ENCODE measurements around the gene MAML2. TPM values are rescaled to one million over a fixed set of nuclear protein-coding genes. Genes with fewer than 3 reads are reported as not detected.

Gene MAML2
- total RNA-seq, 4 donors from 2014 or later: 4.7 to 21.7 (median 7.3) TPM

DNA sequence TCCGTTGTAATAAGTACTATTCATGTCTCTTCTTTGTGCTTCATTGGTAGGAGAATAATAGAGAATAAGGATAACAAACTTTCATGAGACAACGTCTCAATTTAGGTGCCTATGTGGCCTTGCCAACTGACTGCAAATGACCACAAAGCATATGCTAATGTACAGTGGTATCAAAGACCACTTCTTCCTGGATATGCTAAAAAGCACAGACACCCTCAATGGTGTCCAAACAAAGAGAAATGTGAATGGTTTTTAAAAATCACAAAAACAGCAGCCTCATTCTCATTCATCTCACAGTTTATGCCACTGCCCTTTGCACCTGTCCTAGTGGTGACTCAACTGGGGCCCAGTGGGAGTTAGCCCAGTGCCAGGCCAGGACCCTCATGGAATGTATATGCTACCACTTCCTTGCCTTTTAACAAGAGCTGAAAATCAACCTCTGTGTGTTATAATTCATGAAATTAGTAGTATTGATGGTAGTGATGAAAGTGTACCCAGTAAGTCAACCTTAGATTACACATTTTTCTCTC is 353.9 kb downstream of the MAML2 start:
- 79 to 98% methylated on average over 2 of the region's 2 CpGs for WGBS, 2 donors
- intact Hi-C loops (cut with DNase I): no loop called here
- no peak for TF ChIP-seq POLR2A (IDR thresholded peaks at IDR 0.05)
- TF ChIP-seq, protein P1, sequence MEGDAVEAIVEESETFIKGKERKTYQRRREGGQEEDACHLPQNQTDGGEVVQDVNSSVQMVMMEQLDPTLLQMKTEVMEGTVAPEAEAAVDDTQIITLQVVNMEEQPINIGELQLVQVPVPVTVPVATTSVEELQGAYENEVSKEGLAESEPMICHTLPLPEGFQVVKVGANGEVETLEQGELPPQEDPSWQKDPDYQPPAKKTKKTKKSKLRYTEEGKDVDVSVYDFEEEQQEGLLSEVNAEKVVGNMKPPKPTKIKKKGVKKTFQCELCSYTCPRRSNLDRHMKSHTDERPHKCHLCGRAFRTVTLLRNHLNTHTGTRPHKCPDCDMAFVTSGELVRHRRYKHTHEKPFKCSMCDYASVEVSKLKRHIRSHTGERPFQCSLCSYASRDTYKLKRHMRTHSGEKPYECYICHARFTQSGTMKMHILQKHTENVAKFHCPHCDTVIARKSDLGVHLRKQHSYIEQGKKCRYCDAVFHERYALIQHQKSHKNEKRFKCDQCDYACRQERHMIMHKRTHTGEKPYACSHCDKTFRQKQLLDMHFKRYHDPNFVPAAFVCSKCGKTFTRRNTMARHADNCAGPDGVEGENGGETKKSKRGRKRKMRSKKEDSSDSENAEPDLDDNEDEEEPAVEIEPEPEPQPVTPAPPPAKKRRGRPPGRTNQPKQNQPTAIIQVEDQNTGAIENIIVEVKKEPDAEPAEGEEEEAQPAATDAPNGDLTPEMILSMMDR (IDR thresholded peaks at IDR 0.05): no peak
- Histone ChIP-seq H3K27me3 (no peaks in the 10 kb centered on the region), H3K27ac (no peak overlapping the region), H3K4me1 (peaks cover 0 to 11% (median 0%) of the 10 kb centered on the region in 3 donors), H3K4me3 (no peak overlapping the region), H3K9me3 (no peaks in the 10 kb centered on the region), H3K36me3 (peaks cover 0 to 37% (median 0%) of the 10 kb centered on the region in 3 donors)
- no peak for DNase-seq

DNA sequence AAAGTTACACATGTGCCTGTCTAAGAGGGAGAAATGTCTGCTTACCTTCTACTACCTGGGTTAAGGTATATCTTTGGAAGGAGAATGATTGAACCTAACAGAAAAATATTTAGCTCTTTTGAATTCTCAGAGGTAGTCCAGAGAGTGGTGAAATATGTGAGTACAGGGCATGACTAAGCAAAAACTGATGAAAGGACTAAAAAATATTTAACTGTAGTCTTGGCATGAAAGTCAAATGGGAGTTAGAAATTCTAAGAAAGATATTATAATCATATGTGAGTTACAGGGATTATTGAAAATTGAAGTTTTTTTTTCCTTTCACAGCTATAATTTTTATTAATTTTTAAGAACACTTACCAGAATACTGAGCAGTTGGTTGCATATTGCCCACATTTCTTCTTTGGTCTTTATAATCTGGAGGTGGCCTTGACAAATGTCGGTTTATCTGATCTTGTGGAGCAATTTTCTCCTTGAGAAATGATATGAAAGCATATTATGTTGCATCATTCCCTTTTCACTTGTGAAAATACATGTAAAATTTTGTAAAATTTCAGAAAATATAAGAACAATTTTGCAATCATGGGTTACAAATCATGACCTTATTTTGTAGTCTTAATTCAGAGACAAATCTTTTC is 357.7 kb downstream of the MAML2 start:
- intact Hi-C loops (cut with DNase I): no loop called here

DNA sequence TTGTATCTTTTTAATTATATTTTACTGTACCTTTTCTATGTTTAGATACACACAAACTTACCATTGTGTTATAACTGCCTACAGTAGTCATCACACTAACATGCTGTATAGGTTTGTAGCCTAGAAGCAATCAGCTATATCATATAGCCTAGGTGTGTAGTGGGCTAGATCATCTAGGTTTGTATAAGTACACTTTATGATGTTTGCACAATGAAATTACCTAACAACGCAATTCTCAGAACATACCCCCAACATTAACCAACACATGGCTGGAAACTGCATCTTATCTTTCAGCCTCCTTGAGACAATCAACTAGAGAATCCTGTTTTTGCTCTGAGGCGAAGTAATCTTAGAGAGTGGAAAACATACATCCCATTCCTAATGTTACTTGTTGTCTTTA is 358.9 kb downstream of the MAML2 start:
- WGBS, 2 donors: 77 to 93% methylated on average over 2 of the region's 2 CpGs

More for the DNA sequence above, 357.7 kb downstream of the MAML2 start:
- Histone ChIP-seq H3K4me3 (no peak overlapping the region), H3K27ac (no peak overlapping the region), H3K27me3 (no peaks in the 10 kb centered on the region), H3K36me3 (peaks cover 0 to 63% (median 0%) of the 10 kb centered on the region in 3 donors), H3K4me1 (no peaks in the 10 kb centered on the region), H3K9me3 (no peaks in the 10 kb centered on the region)
- TF ChIP-seq POLR2A (IDR thresholded peaks at IDR 0.05): no peak
- TF ChIP-seq, protein P1 (IDR thresholded peaks at IDR 0.05): no peak
- 85 to 94% methylated on average over 1 of the region's 1 CpG for WGBS, 2 donors
- DNase-seq: no peak

DNA sequence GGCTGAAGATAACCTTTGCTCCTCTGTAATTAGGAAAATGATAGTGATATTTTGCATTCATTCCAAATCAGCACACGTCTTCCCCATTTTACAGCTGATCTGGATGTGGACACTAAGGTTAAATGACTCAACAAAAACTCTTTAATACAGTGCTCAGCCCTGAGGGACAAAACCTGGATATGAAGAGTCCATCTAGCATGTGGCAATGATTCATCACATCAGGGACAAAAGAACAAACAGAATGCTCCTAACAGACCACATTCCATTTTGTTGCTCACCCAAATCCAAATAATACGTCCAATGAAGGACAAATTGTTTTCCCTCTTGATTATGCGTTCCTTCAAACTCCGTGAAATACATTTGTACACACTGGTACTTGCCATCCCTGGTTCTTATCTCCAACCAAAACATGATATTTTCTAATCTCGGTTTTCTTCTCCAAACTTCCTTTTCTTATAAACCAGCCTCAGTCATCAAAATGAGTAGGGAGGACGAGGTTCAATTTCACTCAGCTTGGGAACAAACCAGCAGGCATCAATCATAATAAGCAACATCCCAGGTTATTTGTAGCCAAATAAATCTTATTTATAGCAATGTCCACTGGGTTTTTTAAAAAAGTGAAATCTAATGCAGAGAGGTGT is 365.3 kb downstream of the MAML2 start:
- Histone ChIP-seq H3K27ac (no peak overlapping the region), H3K9me3 (no peaks in the 10 kb centered on the region), H3K36me3 (peaks cover 0 to 44% (median 0%) of the 10 kb centered on the region in 3 donors), H3K27me3 (no peaks in the 10 kb centered on the region), H3K4me3 (no peak overlapping the region), H3K4me1 (no peaks in the 10 kb centered on the region)
- TF ChIP-seq, protein P1 (IDR thresholded peaks at IDR 0.05): no peak
- TF ChIP-seq POLR2A (IDR thresholded peaks at IDR 0.05): no peak
- WGBS, 2 donors: 74 to 75% methylated on average over 6 of the region's 6 CpGs
- no peak for DNase-seq
- intact Hi-C loops (cut with DNase I): no loop called here

More for the DNA sequence above, 358.9 kb downstream of the MAML2 start:
- intact Hi-C loops (cut with DNase I): no loop called here
- no peak overlapping the region for H3K27ac ChIP-seq
- no peaks in the 10 kb centered on the region for H3K9me3 ChIP-seq
- TF ChIP-seq, protein P1 (IDR thresholded peaks at IDR 0.05): no peak
- no peak for TF ChIP-seq POLR2A (IDR thresholded peaks at IDR 0.05)
- peaks cover 0 to 65% (median 0%) of the 10 kb centered on the region in 3 donors for H3K36me3 ChIP-seq
- no peaks in the 10 kb centered on the region for H3K4me1 ChIP-seq
- DNase-seq: no peak
- H3K4me3 ChIP-seq: no peak overlapping the region
- H3K27me3 ChIP-seq: no peaks in the 10 kb centered on the region

DNA sequence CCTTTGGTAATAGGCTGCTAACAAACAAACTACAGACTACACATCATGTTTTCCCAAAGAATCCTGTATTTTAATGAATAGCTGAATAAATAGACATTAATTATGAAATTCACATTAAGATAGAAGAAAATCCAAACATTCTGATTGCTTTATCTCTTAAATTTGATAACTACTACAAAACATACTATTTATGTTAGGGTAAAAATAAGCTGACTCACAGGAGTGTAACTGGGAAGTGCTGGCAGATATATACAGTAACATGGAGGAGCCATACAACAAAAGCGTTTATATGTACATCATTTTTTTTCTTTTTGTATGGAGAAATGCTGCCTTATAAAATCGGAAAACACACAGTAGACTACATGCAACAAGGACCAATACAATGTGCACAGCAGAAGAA is 366.4 kb downstream of the MAML2 start:
- no peaks in the 10 kb centered on the region for H3K27me3 ChIP-seq
- H3K36me3 ChIP-seq: peaks cover 0 to 33% (median 0%) of the 10 kb centered on the region in 3 donors
- intact Hi-C loops (cut with DNase I): no loop called here
- H3K9me3 ChIP-seq: no peaks in the 10 kb centered on the region
- no peaks in the 10 kb centered on the region for H3K4me1 ChIP-seq
- no peak for DNase-seq
- no peak overlapping the region for H3K4me3 ChIP-seq
- WGBS, 2 donors: 72 to 88% methylated on average over 2 of the region's 2 CpGs
- H3K27ac ChIP-seq: no peak overlapping the region
- TF ChIP-seq, protein P1 (IDR thresholded peaks at IDR 0.05): no peak
- TF ChIP-seq POLR2A (IDR thresholded peaks at IDR 0.05): no peak

Data from esophagus squamous epithelium (tissue), 5 donors.